CD14-positive monocyte (primary cell): ENCODE results near the gene APOL2. TPM values are rescaled to one million over a fixed set of nuclear protein-coding genes. Genes with fewer than 3 reads are reported as not detected.

Experiments used
- DNase-seq, 3 donors: peaks; one replicate each; pipeline ENCODE4 v3.0.0-alpha.2; 2011 to 2022
- H2AFZ ChIP-seq: 2 replicates; pipeline ENCODE4 v1.6.0; 2012; ENCODE audit warnings: mild to moderate bottlenecking, low read depth, low read length, inconsistent platforms; ENCODE audit not compliant: insufficient read depth, poor library complexity, severe bottlenecking
- H3K27ac ChIP-seq, 2 donors: 1 replicate in 1 of 2; 2 replicates in 1 of 2; pipeline ENCODE4 v1.5.1; 2012 to 2013; ENCODE audit warnings: low read length in 2 of 2, control low read depth in 1 of 2, inconsistent platforms in 1 of 2, low read depth in 1 of 2, mild to moderate bottlenecking in 1 of 2
- H3K27me3 ChIP-seq, 2 donors: one replicate each; pipeline versions ENCODE4 v1.6.0 to v1.6.1; 2011 to 2013; ENCODE audit warnings: low read length in 2 of 2; ENCODE audit not compliant: control insufficient read depth in 2 of 2, insufficient read depth in 2 of 2
- H3K36me3 ChIP-seq, 2 donors: replicated peaks in 1 of 2; 1 replicate in 1 of 2; 2 replicates in 1 of 2; pipeline versions ENCODE4 v1.5.1 to v1.6.1; 2012 to 2013; ENCODE audit warnings: low read length in 2 of 2, control low read depth in 1 of 2, inconsistent platforms in 1 of 2, mild to moderate bottlenecking in 1 of 2; ENCODE audit not compliant: insufficient read depth in 2 of 2, control insufficient read depth in 1 of 2
- H3K4me1 ChIP-seq, 2 donors: 1 replicate in 1 of 2; 2 replicates in 1 of 2; pipeline versions ENCODE4 v1.5.1 to v1.6.1; 2012 to 2013; ENCODE audit warnings: low read length in 2 of 2, control low read depth in 1 of 2, inconsistent platforms in 1 of 2, mild to moderate bottlenecking in 1 of 2, moderate library complexity in 1 of 2; ENCODE audit not compliant: insufficient read depth in 2 of 2, control insufficient read depth in 1 of 2
- H3K4me2 ChIP-seq: replicated peaks from 2 replicates; pipeline ENCODE3; 2012; ENCODE audit warnings: low read length, moderate library complexity, mild to moderate bottlenecking; ENCODE audit not compliant: poor library complexity, severe bottlenecking; ENCODE audit errors: extremely low read depth
- H3K4me3 ChIP-seq, 3 experiments: fragments of 200-600 bp in 1 of 3; sonication (generic) in 1 of 3; replicated peaks in 1 of 3; 1 replicate in 2 of 3; 2 replicates in 1 of 3; pipeline ENCODE4 v1.5.1; 2011 to 2013; ENCODE audit warnings: low read length in 3 of 3, mild to moderate bottlenecking in 3 of 3, control low read depth in 2 of 3, low read depth in 2 of 3, inconsistent platforms in 1 of 3, moderate library complexity in 1 of 3
- H3K79me2 ChIP-seq: 2 replicates; pipeline ENCODE4 v1.6.0; 2012; ENCODE audit warnings: mild to moderate bottlenecking, control low read depth, inconsistent platforms, low read length, moderate library complexity; ENCODE audit not compliant: insufficient read depth
- H3K9ac ChIP-seq: 2 replicates; pipeline ENCODE4 v1.6.0; 2017; ENCODE audit warnings: low read length, mild to moderate bottlenecking; ENCODE audit not compliant: insufficient read depth, poor library complexity, severe bottlenecking
- H3K9me3 ChIP-seq, 2 donors: replicated peaks in 1 of 2; 1 replicate in 1 of 2; 2 replicates in 1 of 2; pipeline versions ENCODE4 v1.5.1 to v1.6.1; 2012 to 2013; ENCODE audit warnings: low read length in 2 of 2, control low read depth in 1 of 2; ENCODE audit not compliant: control insufficient read depth in 1 of 2, insufficient read depth in 1 of 2
- H4K20me1 ChIP-seq: 2 replicates; pipeline ENCODE4 v1.6.0; 2012; ENCODE audit warnings: mild to moderate bottlenecking, low read length, control low read depth, moderate library complexity; ENCODE audit not compliant: insufficient read depth
- H3K27ac Mint-ChIP-seq, 7 donors: one replicate each; pipeline ENCODE4 v1.8.0; 2020; ENCODE audit warnings: mild to moderate bottlenecking in 7 of 7, mixed read lengths in 7 of 7, moderate library complexity in 6 of 7, inconsistent platforms in 2 of 7
- H3K27me3 Mint-ChIP-seq, 3 donors: one replicate each; pipeline ENCODE4 v1.8.0; 2021 to 2022; ENCODE audit warnings: low read depth in 3 of 3, mild to moderate bottlenecking in 3 of 3, mixed read lengths in 3 of 3, moderate library complexity in 3 of 3, inconsistent platforms in 1 of 3
- H3K36me3 Mint-ChIP-seq, 2 donors: one replicate each; pipeline ENCODE4 v1.8.0; 2020; ENCODE audit warnings: mixed read lengths in 2 of 2, inconsistent platforms in 1 of 2, mild to moderate bottlenecking in 1 of 2
- H3K4me1 Mint-ChIP-seq: one replicate; pipeline ENCODE4 v1.8.0; 2020; ENCODE audit warnings: mild to moderate bottlenecking, mixed read lengths
- H3K4me3 Mint-ChIP-seq, 2 donors: one replicate each; pipeline ENCODE4 v1.8.0; 2020; ENCODE audit warnings: mild to moderate bottlenecking in 2 of 2, mixed read lengths in 2 of 2, moderate library complexity in 1 of 2
- H3K9me3 Mint-ChIP-seq, 7 donors: one replicate each; pipeline ENCODE4 v1.8.0; 2020 to 2022; ENCODE audit warnings: mixed read lengths in 7 of 7, mild to moderate bottlenecking in 6 of 7, moderate library complexity in 6 of 7, inconsistent platforms in 2 of 7
- CTCF ChIP-seq: fragments of 200-600 bp; IDR thresholded peaks from one replicate; pipeline ENCODE4 v1.8.0; 2022; ENCODE audit warnings: antibody characterized with exemption, mild to moderate bottlenecking
- WGBS: methylation state at CpG from one replicate; pipeline ENCODE4 v1.1.5; 2013; ENCODE audit warnings: missing lambda C conversion rate; ENCODE audit not compliant: insufficient coverage; 5-methylcytosine and 5-hydroxymethylcytosine counted together
- intact Hi-C, 2 donors: fragments of 100-400 bp; cut with micrococcal nuclease; formaldehyde crosslinking; loops; one replicate each; pipeline versions ENCODE4 v1.15.0 to v1.15.1; 2023
- polyA plus RNA-seq, 3 donors: library from polyadenylated mRNA; depleted of rRNA in 1 of 3; unstranded in 2 of 3; stranded (reverse) in 1 of 3; fragments of 300-500 nt in 2 of 3; fragments of >200 nt in 1 of 3; fragmentation: Illumina TruSeq in 2 of 3; gene quantifications; 1 replicate in 2 of 3; 2 replicates in 1 of 3; pipeline ENCODE4 v1.2.3, GENCODE V29; 2012 to 2021

The APOL2 gene
- polyA plus RNA-seq, 3 donors, result 12.6 to 47.0 (median 13.2) TPM

GRCh38 chr22:36222887-36223450 lies 16.4 kb downstream of the APOL2 start:
- intact Hi-C loops, result no loop called here
- Histone ChIP-seq H3K4me1 (peaks cover 0 to 10% of the 10 kb centered on the region in 2 donors), H3K36me3 (peaks cover 8 to 20% of the 10 kb centered on the region in 2 donors), H2AFZ (no peak overlapping the region), H3K9ac (no peak overlapping the region), H4K20me1 (peaks cover 4% of the 10 kb centered on the region), H3K27ac (no peak overlapping the region), H3K79me2 (no peaks in the 10 kb centered on the region), H3K4me3 (no peak overlapping the region), H3K9me3 (no peaks in the 10 kb centered on the region), H3K4me2 (no peak overlapping the region), H3K27me3 (no peaks in the 10 kb centered on the region)
- H3K27ac Mint-ChIP-seq, result no peak overlapping the region
- H3K27me3 Mint-ChIP-seq, result peaks cover 3 to 6% (median 4%) of the 10 kb centered on the region in 3 donors
- peaks cover 27 to 32% of the 10 kb centered on the region in 2 donors for H3K36me3 Mint-ChIP-seq
- peaks cover 16% of the 10 kb centered on the region for H3K4me1 Mint-ChIP-seq
- WGBS, result 86% methylated on average over 7 of the region's 9 CpGs
- TF ChIP-seq CTCF, result no peak
- peaks cover 0 to 2% (median 0%) of the 10 kb centered on the region in 7 donors for H3K9me3 Mint-ChIP-seq
- DNase-seq, result no peak
- H3K4me3 Mint-ChIP-seq, result no peak overlapping the region

- no CpG with 5 or more reads among the region's 7 CpGs for WGBS
- H2AFZ ChIP-seq, result no peak overlapping the region
These were observed 17.3 kb downstream of the APOL2 start for GRCh38 chr22:36221799-36222751.

More at GRCh38 chr22:36221799-36222751, 17.3 kb downstream of the APOL2 start:
- Histone ChIP-seq H4K20me1 (no peaks in the 10 kb centered on the region), H3K9ac (no peak overlapping the region), H3K27me3 (no peaks in the 10 kb centered on the region), H3K4me2 (peak overlapping the region; percentile 23), H3K27ac (no peak overlapping the region), H3K4me3 (no peak overlapping the region), H3K9me3 (no peaks in the 10 kb centered on the region), H3K36me3 (peaks cover 0 to 11% of the 10 kb centered on the region in 2 donors), H3K4me1 (peaks cover 0 to 10% of the 10 kb centered on the region in 2 donors), H3K79me2 (no peaks in the 10 kb centered on the region)
- Mint-ChIP-seq H3K9me3 (peaks cover 0 to 2% (median 0%) of the 10 kb centered on the region in 7 donors), H3K4me1 (peaks cover 18% of the 10 kb centered on the region), H3K36me3 (peaks cover 19 to 24% of the 10 kb centered on the region in 2 donors), H3K4me3 (no peak overlapping the region), H3K27me3 (peaks cover 4 to 9% (median 4%) of the 10 kb centered on the region in 3 donors), H3K27ac (peak overlapping the region in 1 of 7 donors; percentile 50)
- TF ChIP-seq CTCF, result peak; percentile 74
- DNase-seq, result peak in 2 of 3 donors; percentile 37 to 41
- intact Hi-C loops, result no loop called here
